Esophagus muscularis mucosa (tissue), 3 donors: Measurements from ENCODE around the gene SMOC1.

ENCODE experiments used
- POLR2A ChIP-seq: fragments of 450-650 bp; IDR thresholded peaks from one replicate; pipeline ENCODE4 v1.6.1; 2017; ENCODE audit warnings: antibody characterized with exemption, moderate library complexity, mild to moderate bottlenecking, low read depth
- TF ChIP-seq, protein P1 (sequence below), 3 experiments: fragments of 200-600 bp in 2 of 3; fragments of 450-650 bp in 1 of 3; sonication (generic) in 2 of 3; IDR thresholded peaks; one replicate each; pipeline ENCODE4 v1.5.1; 2017 to 2019; ENCODE audit warnings: antibody characterized with exemption in 3 of 3, mild to moderate bottlenecking in 2 of 3, moderate library complexity in 1 of 3

DNA sequence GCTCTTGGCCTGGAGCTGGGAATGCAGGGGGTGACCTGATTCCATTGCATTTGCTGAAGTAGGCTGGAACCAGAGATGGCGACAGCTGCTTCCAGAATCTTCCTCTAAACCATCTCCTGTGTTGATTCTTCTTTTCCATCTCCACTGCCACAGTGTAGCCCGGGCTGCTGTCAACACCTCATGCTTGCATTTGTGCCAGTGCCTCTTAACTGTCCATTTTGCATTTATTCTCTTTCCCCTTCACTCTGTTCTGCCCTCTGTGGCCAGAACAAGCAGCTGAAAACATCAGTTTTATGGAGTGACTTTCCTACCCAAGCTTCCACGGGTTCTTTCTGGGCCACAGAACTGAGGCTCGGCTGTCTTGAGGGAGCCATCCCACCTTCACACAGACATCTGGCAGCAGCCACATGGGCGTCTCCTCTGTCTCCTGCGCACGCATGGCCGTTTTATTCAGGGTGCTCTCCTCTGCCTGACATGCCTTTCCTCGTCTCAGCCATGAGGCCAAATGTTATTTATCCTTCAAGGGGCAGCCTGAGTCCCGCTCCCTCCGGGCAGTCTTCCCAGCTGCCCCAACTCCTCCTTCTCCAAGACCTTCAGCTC, 51.7 kb downstream of the SMOC1 start:
- TF ChIP-seq, protein P1, sequence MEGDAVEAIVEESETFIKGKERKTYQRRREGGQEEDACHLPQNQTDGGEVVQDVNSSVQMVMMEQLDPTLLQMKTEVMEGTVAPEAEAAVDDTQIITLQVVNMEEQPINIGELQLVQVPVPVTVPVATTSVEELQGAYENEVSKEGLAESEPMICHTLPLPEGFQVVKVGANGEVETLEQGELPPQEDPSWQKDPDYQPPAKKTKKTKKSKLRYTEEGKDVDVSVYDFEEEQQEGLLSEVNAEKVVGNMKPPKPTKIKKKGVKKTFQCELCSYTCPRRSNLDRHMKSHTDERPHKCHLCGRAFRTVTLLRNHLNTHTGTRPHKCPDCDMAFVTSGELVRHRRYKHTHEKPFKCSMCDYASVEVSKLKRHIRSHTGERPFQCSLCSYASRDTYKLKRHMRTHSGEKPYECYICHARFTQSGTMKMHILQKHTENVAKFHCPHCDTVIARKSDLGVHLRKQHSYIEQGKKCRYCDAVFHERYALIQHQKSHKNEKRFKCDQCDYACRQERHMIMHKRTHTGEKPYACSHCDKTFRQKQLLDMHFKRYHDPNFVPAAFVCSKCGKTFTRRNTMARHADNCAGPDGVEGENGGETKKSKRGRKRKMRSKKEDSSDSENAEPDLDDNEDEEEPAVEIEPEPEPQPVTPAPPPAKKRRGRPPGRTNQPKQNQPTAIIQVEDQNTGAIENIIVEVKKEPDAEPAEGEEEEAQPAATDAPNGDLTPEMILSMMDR (IDR thresholded peaks at IDR 0.05): no peak
- no peak for TF ChIP-seq POLR2A
